ENCODE data around the gene MICAL1. TPM values are rescaled to one million over a fixed set of nuclear protein-coding genes. Genes with fewer than 3 reads are reported as not detected.

Gene MICAL1
- total and polyA plus RNA-seq, 5 donors from 2014 or later: 14.6 to 166 (median 17.9) TPM

- H3K27me3 ChIP-seq (ENCODE audit: control insufficient read depth, insufficient read depth, low read length): no peaks in the 10 kb centered on the region
- peaks cover 5 to 71% (median 39%) of the 10 kb centered on the region in 4 donors for H3K4me1 Mint-ChIP-seq
- no peak for DNase-seq
- peaks cover 5% of the 10 kb centered on the region for H3K27me3 Mint-ChIP-seq
- peak overlapping the region in 2 of 3 donors; percentile 38 to 96 for H3K27ac Mint-ChIP-seq
- no peak overlapping the region for H3K27ac ChIP-seq (ENCODE audit: insufficient read depth, low read length, poor library complexity, severe bottlenecking)
- H3K4me3 Mint-ChIP-seq: peak overlapping the region in 2 of 4 donors; percentile 83 to 98
- no peak overlapping the region for H3K4me3 ChIP-seq (ENCODE audit: low read depth, low read length)
- peaks cover 55% of the 10 kb centered on the region for H3K4me1 ChIP-seq (ENCODE audit: control insufficient read depth, insufficient read depth, low read length, poor library complexity, severe bottlenecking)
- no peaks in the 10 kb centered on the region for H3K9me3 ChIP-seq (ENCODE audit: control insufficient read depth in 2 of 2, low read length in 2 of 2)
- H3K36me3 ChIP-seq (ENCODE audit: control insufficient read depth, insufficient read depth, low read length): peaks cover 11% of the 10 kb centered on the region
- ATAC-seq (ENCODE audit: low read depth in 2 of 2): no peak
- H3K36me3 Mint-ChIP-seq: peaks cover 15% of the 10 kb centered on the region
- no peaks in the 10 kb centered on the region for H3K9me3 Mint-ChIP-seq
Measured at GRCh38 chr6:109451376-109451775, 4.2 kb downstream of the MICAL1 start.

- peaks cover 17% of the 10 kb centered on the region for H3K36me3 ChIP-seq (ENCODE audit: control insufficient read depth, insufficient read depth, low read length)
- peaks cover 5% of the 10 kb centered on the region for H3K27me3 Mint-ChIP-seq
Measured at GRCh38 chr6:109450801-109451200, 4.8 kb downstream of the MICAL1 start.

GRCh38 chr6:109449795-109450673 lies 5.5 kb downstream of the MICAL1 start:
- Mint-ChIP-seq H3K27ac (peak overlapping the region; percentile 92 to 93 (median 93)), H3K4me1 (peaks cover 5 to 69% (median 38%) of the 10 kb centered on the region in 4 donors), H3K9me3 (no peaks in the 10 kb centered on the region), H3K27me3 (peaks cover 1% of the 10 kb centered on the region), H3K36me3 (peaks cover 23% of the 10 kb centered on the region), H3K4me3 (peak overlapping the region; percentile 7 to 98 (median 78))
- peak in 2 of 3 donors; percentile 51 to 84 for DNase-seq
- Histone ChIP-seq H3K4me3 (ENCODE audit: low read depth, low read length) (peak overlapping the region; percentile 32), H3K4me1 (ENCODE audit: control insufficient read depth, insufficient read depth, low read length, poor library complexity, severe bottlenecking) (peaks cover 49% of the 10 kb centered on the region), H3K36me3 (ENCODE audit: control insufficient read depth, insufficient read depth, low read length) (peaks cover 24% of the 10 kb centered on the region), H3K27ac (ENCODE audit: insufficient read depth, low read length, poor library complexity, severe bottlenecking) (peak overlapping the region; percentile 41), H3K27me3 (ENCODE audit: control insufficient read depth, insufficient read depth, low read length) (no peaks in the 10 kb centered on the region), H3K9me3 (ENCODE audit: control insufficient read depth in 2 of 2, low read length in 2 of 2) (no peaks in the 10 kb centered on the region)
- peak; percentile 78 for ATAC-seq (ENCODE audit: low read depth in 2 of 2)

More at GRCh38 chr6:109450801-109451200, 4.8 kb downstream of the MICAL1 start:
- peaks cover 5 to 68% (median 40%) of the 10 kb centered on the region in 4 donors for H3K4me1 Mint-ChIP-seq
- DNase-seq (no peak), ATAC-seq (ENCODE audit: low read depth in 2 of 2) (no peak)
- no peaks in the 10 kb centered on the region for H3K9me3 ChIP-seq (ENCODE audit: control insufficient read depth in 2 of 2, low read length in 2 of 2)
- no peaks in the 10 kb centered on the region for H3K27me3 ChIP-seq (ENCODE audit: control insufficient read depth, insufficient read depth, low read length)
- peaks cover 18% of the 10 kb centered on the region for H3K36me3 Mint-ChIP-seq
- H3K4me3 ChIP-seq (ENCODE audit: low read depth, low read length): no peak overlapping the region
- H3K27ac ChIP-seq (ENCODE audit: insufficient read depth, low read length, poor library complexity, severe bottlenecking): no peak overlapping the region
- H3K27ac Mint-ChIP-seq: peak overlapping the region in 2 of 3 donors; percentile 92 to 93
- H3K4me3 Mint-ChIP-seq: peak overlapping the region in 2 of 4 donors; percentile 58 to 98
- peaks cover 49% of the 10 kb centered on the region for H3K4me1 ChIP-seq (ENCODE audit: control insufficient read depth, insufficient read depth, low read length, poor library complexity, severe bottlenecking)
- H3K9me3 Mint-ChIP-seq: no peaks in the 10 kb centered on the region

- no peaks in the 10 kb centered on the region for H3K9me3 ChIP-seq (ENCODE audit: control insufficient read depth in 2 of 2, low read length in 2 of 2)
- peaks cover 44% of the 10 kb centered on the region for H3K4me1 ChIP-seq (ENCODE audit: control insufficient read depth, insufficient read depth, low read length, poor library complexity, severe bottlenecking)
- Mint-ChIP-seq H3K27ac (peak overlapping the region; percentile 87 to 93 (median 92)), H3K9me3 (no peaks in the 10 kb centered on the region), H3K27me3 (no peaks in the 10 kb centered on the region), H3K4me3 (peak overlapping the region; percentile 21 to 98 (median 78)), H3K4me1 (peaks cover 5 to 63% (median 33%) of the 10 kb centered on the region in 4 donors), H3K36me3 (peaks cover 23% of the 10 kb centered on the region)
- DNase-seq: no peak
- no peak overlapping the region for H3K4me3 ChIP-seq (ENCODE audit: low read depth, low read length)
- peak overlapping the region; percentile 41 for H3K27ac ChIP-seq (ENCODE audit: insufficient read depth, low read length, poor library complexity, severe bottlenecking)
- H3K36me3 ChIP-seq (ENCODE audit: control insufficient read depth, insufficient read depth, low read length): peaks cover 32% of the 10 kb centered on the region
- H3K27me3 ChIP-seq (ENCODE audit: control insufficient read depth, insufficient read depth, low read length): no peaks in the 10 kb centered on the region
- ATAC-seq (ENCODE audit: low read depth in 2 of 2): no peak
Measured at GRCh38 chr6:109449064-109449794, 6.3 kb downstream of the MICAL1 start.

GRCh38 chr6:109448615-109449014 lies 7.0 kb downstream of the MICAL1 start:
- H3K36me3 ChIP-seq (ENCODE audit: control insufficient read depth, insufficient read depth, low read length): peaks cover 34% of the 10 kb centered on the region
- peaks cover 5 to 59% (median 33%) of the 10 kb centered on the region in 4 donors for H3K4me1 Mint-ChIP-seq
- H3K27ac ChIP-seq (ENCODE audit: insufficient read depth, low read length, poor library complexity, severe bottlenecking): no peak overlapping the region
- DNase-seq: no peak
- no peaks in the 10 kb centered on the region for H3K9me3 Mint-ChIP-seq
- H3K27me3 Mint-ChIP-seq: no peaks in the 10 kb centered on the region
- H3K4me3 ChIP-seq (ENCODE audit: low read depth, low read length): no peak overlapping the region
- no peak for ATAC-seq (ENCODE audit: low read depth in 2 of 2)
- H3K36me3 Mint-ChIP-seq: peaks cover 23% of the 10 kb centered on the region
- H3K27me3 ChIP-seq (ENCODE audit: control insufficient read depth, insufficient read depth, low read length): no peaks in the 10 kb centered on the region
- peak overlapping the region in 3 of 4 donors; percentile 21 to 64 (median 54) for H3K4me3 Mint-ChIP-seq
- H3K4me1 ChIP-seq (ENCODE audit: control insufficient read depth, insufficient read depth, low read length, poor library complexity, severe bottlenecking): peaks cover 38% of the 10 kb centered on the region
- no peaks in the 10 kb centered on the region for H3K9me3 ChIP-seq (ENCODE audit: control insufficient read depth in 2 of 2, low read length in 2 of 2)
- peak overlapping the region; percentile 32 to 93 (median 54) for H3K27ac Mint-ChIP-seq

GRCh38 chr6:109447878-109448555 lies 7.6 kb downstream of the MICAL1 start:
- H3K36me3 ChIP-seq (ENCODE audit: control insufficient read depth, insufficient read depth, low read length): peaks cover 36% of the 10 kb centered on the region
- no peaks in the 10 kb centered on the region for H3K9me3 ChIP-seq (ENCODE audit: control insufficient read depth in 2 of 2, low read length in 2 of 2)
- H3K4me3 ChIP-seq (ENCODE audit: low read depth, low read length): no peak overlapping the region
- H3K27me3 ChIP-seq (ENCODE audit: control insufficient read depth, insufficient read depth, low read length): no peaks in the 10 kb centered on the region
- no peak overlapping the region for H3K27ac ChIP-seq (ENCODE audit: insufficient read depth, low read length, poor library complexity, severe bottlenecking)
- H3K27me3 Mint-ChIP-seq: peaks cover 2% of the 10 kb centered on the region
- H3K9me3 Mint-ChIP-seq: peaks cover 0 to 3% (median 0%) of the 10 kb centered on the region in 7 donors
- H3K27ac Mint-ChIP-seq: peak overlapping the region; percentile 52 to 90 (median 54)
- peaks cover 5 to 61% (median 35%) of the 10 kb centered on the region in 4 donors for H3K4me1 Mint-ChIP-seq
- ATAC-seq (ENCODE audit: low read depth in 2 of 2) (no peak), DNase-seq (no peak)
- peak overlapping the region in 2 of 4 donors; percentile 52 to 54 for H3K4me3 Mint-ChIP-seq
- peaks cover 36% of the 10 kb centered on the region for H3K4me1 ChIP-seq (ENCODE audit: control insufficient read depth, insufficient read depth, low read length, poor library complexity, severe bottlenecking)
- peaks cover 23% of the 10 kb centered on the region for H3K36me3 Mint-ChIP-seq

GRCh38 chr6:109447087-109447486 lies 8.5 kb downstream of the MICAL1 start:
- Mint-ChIP-seq H3K27ac (peak overlapping the region in 1 of 3 donors; percentile 95), H3K4me1 (peaks cover 5 to 61% (median 35%) of the 10 kb centered on the region in 4 donors), H3K27me3 (peaks cover 6% of the 10 kb centered on the region), H3K4me3 (peak overlapping the region in 1 of 4 donors; percentile 12), H3K9me3 (peaks cover 0 to 3% (median 0%) of the 10 kb centered on the region in 7 donors), H3K36me3 (peaks cover 23% of the 10 kb centered on the region)
- Histone ChIP-seq H3K36me3 (ENCODE audit: control insufficient read depth, insufficient read depth, low read length) (peaks cover 41% of the 10 kb centered on the region), H3K27ac (ENCODE audit: insufficient read depth, low read length, poor library complexity, severe bottlenecking) (no peak overlapping the region), H3K4me1 (ENCODE audit: control insufficient read depth, insufficient read depth, low read length, poor library complexity, severe bottlenecking) (peaks cover 31% of the 10 kb centered on the region), H3K9me3 (ENCODE audit: control insufficient read depth in 2 of 2, low read length in 2 of 2) (no peaks in the 10 kb centered on the region), H3K4me3 (ENCODE audit: low read depth, low read length) (no peak overlapping the region), H3K27me3 (ENCODE audit: control insufficient read depth, insufficient read depth, low read length) (no peaks in the 10 kb centered on the region)
- DNase-seq (no peak), ATAC-seq (ENCODE audit: low read depth in 2 of 2) (no peak)
